RCC 7860 (cell line): ENCODE measurements around the gene CLN6.
"Not testable (repeated sequence)": the region's sequence is repeated elsewhere in the genome, so short reads cannot be mapped to it uniquely, and the experiment has no call there.

Experiments used
- DNase-seq: peaks from one replicate; pipeline ENCODE4 v3.0.0-alpha.2; 2015; ENCODE audit warnings: low spot score
- FAIRE-seq: peaks from 2 replicates; lab custom pipeline; 2012; peaks lifted over from hg19 to GRCh38; lab: Jason Lieb, UNC

Gene CLN6

DNA sequence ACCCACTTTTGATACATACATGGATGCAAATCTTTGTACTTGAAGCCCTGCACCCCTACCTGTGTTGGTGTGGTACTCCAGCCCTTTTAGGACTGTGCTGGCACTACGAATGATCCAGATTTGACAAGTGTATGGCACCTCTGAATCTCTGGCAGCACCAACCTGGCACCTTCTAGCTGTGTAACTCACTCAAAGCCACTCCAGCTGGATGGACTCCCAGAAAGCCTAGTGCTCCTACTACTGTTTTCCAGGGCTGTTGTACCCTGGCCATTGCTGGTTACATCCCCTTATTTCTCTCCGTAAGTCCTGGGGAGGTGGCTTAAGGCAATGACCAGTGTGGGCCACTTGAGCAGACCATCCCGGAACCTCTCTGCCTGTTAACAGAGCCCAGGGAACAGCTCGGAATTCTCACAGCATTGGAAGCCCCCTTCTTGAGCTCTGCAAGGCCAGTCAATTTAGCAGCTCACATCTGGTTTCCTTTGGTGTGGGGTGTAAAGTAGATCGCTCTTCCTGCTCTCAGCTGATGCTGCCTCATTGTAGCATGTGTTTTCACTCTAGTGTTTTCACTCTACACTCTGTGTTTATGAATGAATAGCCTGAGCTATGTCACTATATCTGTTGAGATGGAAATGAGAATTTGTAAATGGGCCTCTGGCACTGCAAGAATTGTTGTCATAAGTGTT lies 36.6 kb downstream of the CLN6 start:
- FAIRE-seq = no peak
- DNase-seq = no peak

- DNase-seq (no peak), FAIRE-seq (no peak)
Observed at GRCh38 chr15:68192117-68192516, 37.4 kb downstream of the CLN6 start.

GRCh38 chr15:68191555-68191954 lies 38.0 kb downstream of the CLN6 start:
- FAIRE-seq (no peak), DNase-seq (no peak)

- DNase-seq (no peak), FAIRE-seq (no peak)
Observed at GRCh38 chr15:68190048-68190447, 39.5 kb downstream of the CLN6 start.

GRCh38 chr15:68188647-68189046 lies 40.9 kb downstream of the CLN6 start:
- DNase-seq (no peak), FAIRE-seq (no peak)

DNA sequence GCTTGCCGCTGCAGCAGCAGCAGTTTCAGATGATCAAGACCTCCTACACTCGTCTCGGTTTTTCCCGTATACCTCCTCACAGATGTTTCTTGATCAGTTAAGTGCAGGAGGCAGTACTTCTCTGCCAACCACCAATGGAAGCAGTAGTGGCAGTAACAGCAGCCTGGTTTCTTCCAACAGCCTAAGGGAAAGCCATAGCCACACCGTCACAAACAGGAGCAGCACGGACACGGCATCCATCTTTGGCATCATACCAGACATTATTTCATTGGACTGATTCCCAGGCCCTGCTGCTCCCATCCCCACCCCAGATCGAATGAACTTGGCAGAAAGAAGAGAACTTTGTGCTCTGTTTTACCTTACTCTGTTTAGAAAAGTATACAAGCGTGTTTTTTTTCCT lies 42.0 kb downstream of the CLN6 start:
- no peak for DNase-seq
- FAIRE-seq = no peak

- FAIRE-seq (no peak), DNase-seq (no peak)
Observed at GRCh38 chr15:68186671-68187397, 42.7 kb downstream of the CLN6 start.

DNA sequence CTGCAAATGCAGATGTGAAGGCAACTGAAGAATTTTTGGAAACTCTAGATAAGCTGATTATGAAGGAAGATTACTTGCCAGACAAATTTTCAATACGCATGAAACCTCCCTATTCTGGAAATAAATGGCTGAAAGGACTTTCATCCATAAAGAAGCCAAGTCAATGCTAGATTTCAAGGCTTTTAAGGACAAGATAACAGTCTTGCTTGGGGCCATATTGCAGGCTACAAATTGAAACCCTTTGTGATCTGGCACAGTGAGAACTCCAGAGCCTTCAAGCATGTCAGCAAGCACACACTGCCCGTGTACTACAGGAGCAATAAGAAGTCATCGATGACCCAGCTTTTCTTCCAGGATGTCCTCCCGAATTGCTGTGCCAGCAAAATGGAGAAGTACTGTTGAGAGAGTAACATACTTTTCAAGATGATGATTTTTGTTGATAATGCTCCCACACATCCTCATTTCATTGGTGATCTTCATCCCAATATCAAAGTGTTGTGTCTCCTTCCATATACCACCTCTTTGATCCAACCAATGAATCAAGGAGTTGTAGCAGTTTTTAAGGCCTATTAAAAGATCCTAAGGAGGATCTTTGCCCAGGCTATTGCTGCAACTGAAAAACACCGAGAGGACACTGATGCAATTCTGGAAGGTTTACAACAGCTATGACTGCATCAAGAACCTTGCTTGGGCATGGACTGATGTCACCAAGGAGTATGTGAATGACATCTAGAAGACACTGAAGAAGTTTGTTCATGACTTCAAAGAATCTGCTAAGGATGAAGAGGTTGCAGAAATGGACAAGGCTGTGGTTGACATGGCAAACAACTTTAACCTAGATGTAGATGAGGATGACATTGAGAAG lies 44.7 kb downstream of the CLN6 start:
- no peak for FAIRE-seq
- DNase-seq = no peak

GRCh38 chr15:68183616-68184315 lies 45.8 kb downstream of the CLN6 start:
- no peak for FAIRE-seq

DNA sequence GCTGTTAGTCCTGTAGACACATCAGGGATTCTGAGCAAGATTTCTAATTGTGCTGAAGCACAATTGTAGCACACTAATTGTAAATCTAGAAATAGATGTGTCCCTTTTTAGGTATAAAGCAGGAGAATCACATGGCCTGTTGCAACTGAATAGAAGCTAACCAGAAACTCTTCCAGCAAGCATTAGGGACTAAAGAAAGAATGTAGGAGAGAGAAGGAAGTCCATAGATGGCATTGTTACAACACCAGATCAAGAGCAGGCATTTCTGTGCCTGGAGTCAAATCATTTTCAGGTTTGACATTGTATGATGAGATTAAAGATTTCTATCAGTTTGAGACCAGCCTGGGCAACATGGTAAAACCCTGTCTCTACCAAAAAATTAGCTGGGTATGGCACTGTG lies 51.8 kb downstream of the CLN6 start:
- DNase-seq (no peak), FAIRE-seq (no peak)

More at GRCh38 chr15:68183616-68184315, 45.8 kb downstream of the CLN6 start:
- no peak for DNase-seq

GRCh38 chr15:68176601-68177000 lies 52.9 kb downstream of the CLN6 start:
- FAIRE-seq (no peak), DNase-seq (no peak)

DNA sequence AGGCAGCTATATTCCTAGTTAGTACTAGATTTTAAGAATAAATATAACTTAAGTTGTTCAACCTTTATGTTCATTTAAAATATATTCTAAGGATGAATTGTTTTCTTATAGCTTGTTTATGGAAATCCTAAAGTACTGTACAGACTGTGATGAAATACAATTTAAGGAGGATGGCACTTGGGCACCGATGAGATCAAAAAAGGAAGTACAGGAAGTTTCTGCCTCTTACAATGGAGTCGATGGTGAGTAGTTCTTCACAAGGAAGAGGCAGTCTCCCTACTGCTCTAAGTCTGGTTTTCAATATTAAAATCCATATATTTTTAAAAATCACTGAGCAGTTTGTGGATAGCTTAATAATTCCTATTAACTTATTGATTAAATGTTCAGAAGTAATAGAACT lies 54.0 kb downstream of the CLN6 start:
- no peak for FAIRE-seq
- no peak for DNase-seq

DNA sequence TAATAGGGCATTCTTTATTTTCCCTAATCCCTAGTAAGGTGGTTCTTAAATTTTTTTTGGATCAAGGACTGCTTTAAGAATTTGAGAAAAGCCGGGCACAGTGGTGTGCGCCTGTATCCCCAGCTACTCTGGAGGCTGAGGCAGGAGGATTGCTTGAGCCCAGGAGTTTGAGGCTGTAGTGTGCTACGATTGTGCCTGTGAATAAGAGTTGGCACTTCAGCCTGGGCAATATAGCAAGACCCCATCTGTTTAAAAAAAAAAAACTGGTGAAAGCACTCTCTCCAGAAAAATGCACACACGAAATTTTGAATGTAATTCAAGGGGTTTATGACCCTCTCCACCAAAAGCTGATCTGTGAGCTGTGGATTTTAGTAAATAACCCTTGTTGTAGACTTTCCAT lies 56.4 kb downstream of the CLN6 start:
- DNase-seq = no peak
- FAIRE-seq = no peak

DNA sequence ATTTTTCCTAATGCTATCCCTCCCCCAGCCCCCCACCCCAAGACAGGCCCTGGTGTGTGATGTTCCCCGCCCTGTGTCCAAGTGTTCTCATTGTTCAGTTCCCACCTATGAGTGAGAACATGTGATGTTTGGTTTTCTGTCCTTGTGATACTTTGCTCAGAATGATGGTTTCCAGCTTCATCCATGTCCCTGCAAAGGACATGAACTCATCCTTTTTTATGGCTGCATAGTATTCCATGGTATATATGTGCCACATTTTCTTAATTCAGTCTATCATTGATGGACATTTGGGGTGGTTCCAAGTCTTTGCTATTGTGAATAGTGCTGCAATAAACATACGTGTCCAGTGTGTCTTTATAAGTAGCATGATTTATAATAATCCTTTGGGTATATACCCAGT lies 57.5 kb downstream of the CLN6 start:
- not testable (repeated sequence) for DNase-seq, FAIRE-seq

- no peak for FAIRE-seq
- DNase-seq = no peak
Observed at GRCh38 chr15:68166847-68167246, 62.7 kb downstream of the CLN6 start.

- DNase-seq (no peak), FAIRE-seq (no peak)
Observed at GRCh38 chr15:68163191-68163590, 66.3 kb downstream of the CLN6 start.

DNA sequence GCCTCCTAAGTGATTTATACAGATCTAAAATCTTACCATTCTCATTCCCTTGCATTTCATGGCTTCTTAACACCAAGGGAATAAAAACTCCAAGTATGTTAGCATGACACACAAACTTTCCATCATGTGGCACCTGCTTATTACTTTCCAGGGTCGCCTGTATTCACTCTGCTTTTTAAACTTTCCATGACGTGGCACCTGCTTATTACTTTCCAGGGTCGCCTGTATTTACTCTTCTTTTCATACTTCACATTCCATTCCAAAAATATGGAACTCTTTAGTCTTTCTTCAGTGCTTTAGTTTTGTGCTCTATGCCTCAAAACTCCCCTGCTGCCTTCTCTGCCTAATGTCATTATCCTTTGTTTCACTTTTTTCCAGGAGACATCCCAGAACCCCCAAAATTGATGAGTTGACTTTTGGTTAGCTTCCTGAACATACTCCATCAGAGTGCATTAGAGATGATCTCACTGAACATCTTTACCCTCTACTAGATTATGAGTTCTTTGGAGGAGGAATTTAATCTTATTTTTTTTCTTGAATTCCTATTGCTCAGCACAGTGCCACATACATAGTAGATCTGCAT lies 71.4 kb downstream of the CLN6 start:
- no peak for FAIRE-seq
- no peak for DNase-seq

DNA sequence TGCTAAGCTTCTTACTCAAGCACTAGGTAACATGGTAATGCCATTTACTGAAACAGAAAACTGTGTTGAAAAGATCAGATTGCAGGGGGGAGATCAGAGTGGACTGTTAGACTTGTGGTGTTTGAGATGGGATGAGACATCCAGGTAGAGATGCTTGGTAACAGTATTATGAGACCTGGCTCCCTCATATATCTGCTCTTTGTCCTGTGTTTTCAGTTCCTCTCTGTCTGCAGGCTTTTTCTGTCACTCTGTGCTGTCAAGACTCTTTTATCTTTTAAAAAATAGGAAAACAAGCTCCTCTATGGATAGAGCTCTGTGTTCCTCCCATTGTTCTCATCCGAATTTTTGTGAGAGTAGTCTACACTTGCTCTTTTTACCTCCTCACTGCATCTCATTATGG lies 72.5 kb downstream of the CLN6 start:
- FAIRE-seq = no peak

More for the DNA sequence above, 72.5 kb downstream of the CLN6 start:
- DNase-seq = no peak
